SK-N-SH treated with all-trans-retinoic acid at 6 μM for 48 hours (cell line): ENCODE measurements around the gene KIF6.

Source experiments
- ARNTL ChIP-seq: fragments of 450-650 bp; formaldehyde crosslinking; IDR thresholded peaks from 2 replicates; pipeline ENCODE4 v1.5.0; 2020; ENCODE audit warnings: low read depth, mild to moderate bottlenecking, moderate library complexity, borderline replicate concordance
- OSR1 ChIP-seq: fragments of 250-450 bp; sonication (Bioruptor Pico); IDR thresholded peaks from 2 replicates; pipeline ENCODE4 v1.8.0; 2022; ENCODE audit warnings: moderate library complexity, mild to moderate bottlenecking, inconsistent platforms
- PPARA ChIP-seq: fragments of 250-450 bp; sonication (Bioruptor Pico); IDR thresholded peaks from 2 replicates; pipeline ENCODE4 v1.5.0; 2020; ENCODE audit warnings: mild to moderate bottlenecking, borderline replicate concordance
- TCF4 ChIP-seq: fragments of 250-450 bp; sonication (Bioruptor Pico); IDR thresholded peaks from 2 replicates; pipeline ENCODE4 v1.8.0; 2021; ENCODE audit warnings: mild to moderate bottlenecking, moderate library complexity, borderline replicate concordance
- TOX ChIP-seq: fragments of 250-450 bp; sonication (Bioruptor Pico); IDR thresholded peaks from 2 replicates; pipeline ENCODE4 v1.8.0; 2021; ENCODE audit warnings: mild to moderate bottlenecking, moderate library complexity, borderline replicate concordance
- ZC3H10 ChIP-seq: fragments of 250-450 bp; sonication (Bioruptor Pico); IDR thresholded peaks from 2 replicates; pipeline ENCODE4 v1.5.1; 2021; ENCODE audit warnings: mild to moderate bottlenecking, moderate library complexity
- ZFP3 ChIP-seq: fragments of 250-450 bp; sonication (Bioruptor Pico); IDR thresholded peaks from 2 replicates; pipeline ENCODE4 v1.5.0; 2020; ENCODE audit warnings: mild to moderate bottlenecking, moderate library complexity
- ZFP30 ChIP-seq: fragments of 450-650 bp; formaldehyde crosslinking; IDR thresholded peaks from 2 replicates; pipeline ENCODE4 v1.5.0; 2022; ENCODE audit warnings: mild to moderate bottlenecking, moderate library complexity
- TF ChIP-seq, protein P1 (sequence below): fragments of 250-450 bp; sonication (Bioruptor Pico); IDR thresholded peaks from 2 replicates; pipeline ENCODE4 v1.8.0; 2021; ENCODE audit warnings: low read depth, mild to moderate bottlenecking, moderate library complexity, borderline replicate concordance
- TF ChIP-seq, protein P2 (sequence below): fragments of 250-450 bp; sonication (Bioruptor Pico); IDR thresholded peaks from 2 replicates; pipeline ENCODE4 v1.8.0; 2020; ENCODE audit warnings: mild to moderate bottlenecking, moderate library complexity, borderline replicate concordance
- TF ChIP-seq, protein P3 (sequence below): fragments of 250-450 bp; sonication (Bioruptor Pico); IDR thresholded peaks from 2 replicates; pipeline ENCODE4 v1.5.1; 2020; ENCODE audit warnings: low read depth, mild to moderate bottlenecking, moderate library complexity

- TF ChIP-seq OSR1 (CRISPR knock-in tag), result no peak
- TF ChIP-seq, protein P1, sequence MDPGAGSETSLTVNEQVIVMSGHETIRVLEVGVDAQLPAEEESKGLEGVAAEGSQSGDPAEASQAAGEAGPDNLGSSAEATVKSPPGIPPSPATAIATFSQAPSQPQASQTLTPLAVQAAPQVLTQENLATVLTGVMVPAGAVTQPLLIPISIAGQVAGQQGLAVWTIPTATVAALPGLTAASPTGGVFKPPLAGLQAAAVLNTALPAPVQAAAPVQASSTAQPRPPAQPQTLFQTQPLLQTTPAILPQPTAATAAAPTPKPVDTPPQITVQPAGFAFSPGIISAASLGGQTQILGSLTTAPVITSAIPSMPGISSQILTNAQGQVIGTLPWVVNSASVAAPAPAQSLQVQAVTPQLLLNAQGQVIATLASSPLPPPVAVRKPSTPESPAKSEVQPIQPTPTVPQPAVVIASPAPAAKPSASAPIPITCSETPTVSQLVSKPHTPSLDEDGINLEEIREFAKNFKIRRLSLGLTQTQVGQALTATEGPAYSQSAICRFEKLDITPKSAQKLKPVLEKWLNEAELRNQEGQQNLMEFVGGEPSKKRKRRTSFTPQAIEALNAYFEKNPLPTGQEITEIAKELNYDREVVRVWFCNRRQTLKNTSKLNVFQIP (CRISPR knock-in tag), result no peak
- no peak for TF ChIP-seq ZFP30 (CRISPR knock-in tag)
- no peak for TF ChIP-seq PPARA (CRISPR knock-in tag)
- TF ChIP-seq, protein P2, sequence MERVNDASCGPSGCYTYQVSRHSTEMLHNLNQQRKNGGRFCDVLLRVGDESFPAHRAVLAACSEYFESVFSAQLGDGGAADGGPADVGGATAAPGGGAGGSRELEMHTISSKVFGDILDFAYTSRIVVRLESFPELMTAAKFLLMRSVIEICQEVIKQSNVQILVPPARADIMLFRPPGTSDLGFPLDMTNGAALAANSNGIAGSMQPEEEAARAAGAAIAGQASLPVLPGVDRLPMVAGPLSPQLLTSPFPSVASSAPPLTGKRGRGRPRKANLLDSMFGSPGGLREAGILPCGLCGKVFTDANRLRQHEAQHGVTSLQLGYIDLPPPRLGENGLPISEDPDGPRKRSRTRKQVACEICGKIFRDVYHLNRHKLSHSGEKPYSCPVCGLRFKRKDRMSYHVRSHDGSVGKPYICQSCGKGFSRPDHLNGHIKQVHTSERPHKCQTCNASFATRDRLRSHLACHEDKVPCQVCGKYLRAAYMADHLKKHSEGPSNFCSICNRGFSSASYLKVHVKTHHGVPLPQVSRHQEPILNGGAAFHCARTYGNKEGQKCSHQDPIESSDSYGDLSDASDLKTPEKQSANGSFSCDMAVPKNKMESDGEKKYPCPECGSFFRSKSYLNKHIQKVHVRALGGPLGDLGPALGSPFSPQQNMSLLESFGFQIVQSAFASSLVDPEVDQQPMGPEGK (CRISPR knock-in tag), result no peak
- TF ChIP-seq ZFP3 (CRISPR knock-in tag), result no peak
- TF ChIP-seq, protein P3, sequence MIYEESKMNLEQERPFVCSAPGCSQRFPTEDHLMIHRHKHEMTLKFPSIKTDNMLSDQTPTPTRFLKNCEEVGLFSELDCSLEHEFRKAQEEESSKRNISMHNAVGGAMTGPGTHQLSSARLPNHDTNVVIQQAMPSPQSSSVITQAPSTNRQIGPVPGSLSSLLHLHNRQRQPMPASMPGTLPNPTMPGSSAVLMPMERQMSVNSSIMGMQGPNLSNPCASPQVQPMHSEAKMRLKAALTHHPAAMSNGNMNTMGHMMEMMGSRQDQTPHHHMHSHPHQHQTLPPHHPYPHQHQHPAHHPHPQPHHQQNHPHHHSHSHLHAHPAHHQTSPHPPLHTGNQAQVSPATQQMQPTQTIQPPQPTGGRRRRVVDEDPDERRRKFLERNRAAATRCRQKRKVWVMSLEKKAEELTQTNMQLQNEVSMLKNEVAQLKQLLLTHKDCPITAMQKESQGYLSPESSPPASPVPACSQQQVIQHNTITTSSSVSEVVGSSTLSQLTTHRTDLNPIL, result no peak
- no peak for TF ChIP-seq ZC3H10 (CRISPR knock-in tag)
- no peak for TF ChIP-seq TOX (CRISPR knock-in tag)
- no peak for TF ChIP-seq ARNTL (CRISPR knock-in tag)
- TF ChIP-seq TCF4 (CRISPR knock-in tag), result no peak
Measured at GRCh38 chr6:39590871-39591393, 134.3 kb downstream of the KIF6 start.
